ENCODE results near the gene WFS1.

DNA sequence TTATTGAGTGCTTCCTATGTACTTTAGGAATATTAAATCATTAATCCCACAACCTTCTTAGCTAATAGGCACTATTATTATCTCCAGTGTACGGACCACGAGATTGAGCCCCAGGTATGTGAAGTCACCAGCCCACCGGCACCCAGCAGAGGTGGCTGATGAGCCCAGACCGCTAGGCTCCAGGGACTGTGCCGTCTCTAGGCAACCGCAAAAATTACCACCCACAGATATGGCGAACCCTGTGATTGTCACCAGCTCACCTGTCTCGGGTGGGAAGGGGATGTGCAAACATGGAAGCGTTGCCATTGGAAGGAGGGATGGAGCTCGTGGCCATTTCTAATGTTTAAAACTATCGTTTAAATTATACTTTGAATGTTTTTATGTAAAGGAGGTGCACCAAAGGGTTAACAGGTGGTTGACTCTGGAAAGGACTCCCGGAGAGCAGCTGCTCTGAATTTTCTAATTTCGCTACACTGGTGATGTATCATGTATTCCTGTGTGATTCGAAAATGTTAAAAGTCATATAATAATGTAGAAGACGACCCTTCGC is 48.3 kb upstream of the WFS1 start:
- TF ChIP-seq POLR2AphosphoS5 (IDR thresholded peaks at IDR 0.05; ENCODE audit: borderline replicate concordance, low read depth, low read length) (no peak), EZH2 (IDR thresholded peaks at IDR 0.05) (no peak)

Measured in SK-N-MC (cell line).